Neural progenitor cell (in vitro differentiated cells): ENCODE measurements around the gene PRRX1. TPM values are rescaled to one million over a fixed set of nuclear protein-coding genes. Genes with fewer than 3 reads are reported as not detected.

Experiments
- DNase-seq: peaks from one replicate; pipeline ENCODE4 v3.0.0-alpha.2; 2016; ENCODE audit warnings: low spot score
- H2AFZ ChIP-seq: fragments of 200-600 bp; sonication (generic); replicated peaks from 2 replicates; pipeline ENCODE4 v1.6.1; 2016; ENCODE audit warnings: antibody characterized with exemption
- H3F3A ChIP-seq: fragments of 200-600 bp; sonication (generic); 2 replicates; pipeline ENCODE4 v1.6.1; 2016; ENCODE audit warnings: antibody characterized with exemption, low read depth
- H3K27ac ChIP-seq: fragments of 200-600 bp; sonication (generic); 2 replicates; pipeline ENCODE4 v1.5.1; 2016; ENCODE audit warnings: mild to moderate bottlenecking
- H3K27me3 ChIP-seq: fragments of 200-600 bp; sonication (generic); 2 replicates; pipeline ENCODE4 v1.6.1; 2016; ENCODE audit warnings: mild to moderate bottlenecking, moderate library complexity
- H3K36me3 ChIP-seq: fragments of 200-600 bp; sonication (generic); 2 replicates; pipeline ENCODE4 v1.5.1; 2016
- H3K4me1 ChIP-seq: fragments of 200-600 bp; sonication (generic); 2 replicates; pipeline ENCODE4 v1.6.1; 2016; ENCODE audit warnings: mixed run types
- H3K4me2 ChIP-seq: fragments of 200-600 bp; sonication (generic); 2 replicates; pipeline ENCODE4 v1.6.1; 2016
- H3K4me3 ChIP-seq: fragments of 200-600 bp; sonication (generic); 2 replicates; pipeline ENCODE4 v1.5.1; 2016
- H3K79me2 ChIP-seq: fragments of 200-600 bp; sonication (generic); 2 replicates; pipeline ENCODE4 v1.6.1; 2016; ENCODE audit warnings: low read depth
- H3K9ac ChIP-seq: fragments of 200-600 bp; sonication (generic); 2 replicates; pipeline ENCODE4 v1.6.1; 2016
- H3K9me3 ChIP-seq: fragments of 200-600 bp; sonication (generic); 2 replicates; pipeline ENCODE4 v1.5.1; 2016; ENCODE audit warnings: low read depth
- H4K20me1 ChIP-seq: fragments of 200-600 bp; sonication (generic); 2 replicates; pipeline ENCODE4 v1.6.1; 2016; ENCODE audit warnings: low read depth
- H3K27ac Mint-ChIP-seq: 3 replicates; pipeline ENCODE4 v1.8.0; 2021; ENCODE audit warnings: mixed read lengths
- H3K27me3 Mint-ChIP-seq: 2 replicates; pipeline ENCODE4 v1.8.0; 2022; ENCODE audit warnings: low read depth, mild to moderate bottlenecking, inconsistent platforms, moderate library complexity, mixed read lengths; ENCODE audit not compliant: insufficient read depth
- H3K36me3 Mint-ChIP-seq: 3 replicates; pipeline ENCODE4 v1.8.0; 2021; ENCODE audit warnings: mixed read lengths
- H3K4me1 Mint-ChIP-seq: 3 replicates; pipeline ENCODE4 v1.8.0; 2021; ENCODE audit warnings: mixed read lengths
- H3K4me3 Mint-ChIP-seq: 3 replicates; pipeline ENCODE4 v1.8.0; 2021; ENCODE audit warnings: mild to moderate bottlenecking, moderate library complexity, mixed read lengths
- H3K9me3 Mint-ChIP-seq: 3 replicates; pipeline ENCODE4 v1.8.0; 2020; ENCODE audit warnings: mixed read lengths
- EZH2 ChIP-seq: fragments of 200-600 bp; sonication (generic); IDR thresholded peaks from 2 replicates; pipeline ENCODE4 v1.6.1; 2017; ENCODE audit warnings: antibody characterized with exemption, mild to moderate bottlenecking, moderate library complexity
- EZH2phosphoT487 ChIP-seq: fragments of 200-600 bp; sonication (generic); IDR thresholded peaks from 2 replicates; pipeline ENCODE4 v1.6.1; 2017; ENCODE audit warnings: antibody characterized with exemption
- total RNA-seq: library from RNA; depleted of rRNA; stranded (reverse); fragments of >200 nt; gene quantifications from 2 replicates; pipeline ENCODE4 v1.2.3, GENCODE V29; 2015; ENCODE audit warnings: low replicate concordance
- TF ChIP-seq, protein P1 (sequence below): fragments of 200-600 bp; sonication (generic); IDR thresholded peaks from 2 replicates; pipeline ENCODE4 v1.5.1; 2017; ENCODE audit warnings: antibody characterized with exemption, mild to moderate bottlenecking

Gene PRRX1
- total RNA-seq, 1 donor from 2014 or later = 0.19 TPM

DNA sequence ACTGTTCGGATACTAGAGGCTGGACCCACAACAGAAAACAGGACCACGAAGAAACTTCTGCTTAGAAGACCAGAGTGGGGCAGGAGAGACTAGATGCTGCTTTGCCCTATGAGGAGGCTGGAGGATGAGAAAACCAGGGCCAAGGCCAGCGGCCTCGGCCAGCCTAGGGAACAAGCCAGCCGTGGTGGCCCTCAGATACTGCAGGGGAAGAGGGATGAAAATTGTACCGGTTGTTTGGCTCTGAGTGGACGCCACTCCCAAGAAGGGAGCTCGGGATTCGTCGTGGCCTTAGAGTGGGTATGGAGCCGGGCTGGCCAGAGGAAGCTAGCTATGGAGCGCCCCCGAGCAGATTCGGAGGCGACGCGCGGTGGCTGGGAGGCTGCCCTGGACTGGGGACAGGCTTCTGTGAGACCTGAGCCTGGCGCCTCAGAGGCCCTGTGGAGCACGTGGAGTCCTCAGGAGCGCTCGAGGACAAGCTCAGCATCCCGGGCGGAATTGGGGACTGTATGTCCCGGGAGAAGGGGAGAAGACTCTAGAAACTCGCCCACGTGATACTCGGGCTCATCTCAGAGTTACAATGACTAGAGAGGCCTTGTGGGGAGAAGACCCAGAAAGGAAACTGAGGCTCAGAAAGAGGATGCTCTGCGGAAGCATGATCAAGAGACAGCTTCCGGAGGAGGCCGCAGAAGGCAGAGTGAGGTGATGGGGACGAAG is 2.8 kb downstream of the PRRX1 start:
- H3K36me3 Mint-ChIP-seq = peaks cover 5% of the 10 kb centered on the region
- Histone ChIP-seq H3K4me2 (no peak overlapping the region), H3K36me3 (no peaks in the 10 kb centered on the region), H3K9ac (no peak overlapping the region), H3K27me3 (peaks cover 100% of the 10 kb centered on the region), H3K9me3 (no peaks in the 10 kb centered on the region), H3K4me3 (no peak overlapping the region), H2AFZ (no peak overlapping the region), H4K20me1 (peaks cover 79% of the 10 kb centered on the region), H3K27ac (no peak overlapping the region), H3K4me1 (peaks cover 42% of the 10 kb centered on the region), H3F3A (peaks cover 33% of the 10 kb centered on the region), H3K79me2 (no peaks in the 10 kb centered on the region)
- TF ChIP-seq EZH2phosphoT487 (no peak), EZH2 (no peak)
- TF ChIP-seq, protein P1, sequence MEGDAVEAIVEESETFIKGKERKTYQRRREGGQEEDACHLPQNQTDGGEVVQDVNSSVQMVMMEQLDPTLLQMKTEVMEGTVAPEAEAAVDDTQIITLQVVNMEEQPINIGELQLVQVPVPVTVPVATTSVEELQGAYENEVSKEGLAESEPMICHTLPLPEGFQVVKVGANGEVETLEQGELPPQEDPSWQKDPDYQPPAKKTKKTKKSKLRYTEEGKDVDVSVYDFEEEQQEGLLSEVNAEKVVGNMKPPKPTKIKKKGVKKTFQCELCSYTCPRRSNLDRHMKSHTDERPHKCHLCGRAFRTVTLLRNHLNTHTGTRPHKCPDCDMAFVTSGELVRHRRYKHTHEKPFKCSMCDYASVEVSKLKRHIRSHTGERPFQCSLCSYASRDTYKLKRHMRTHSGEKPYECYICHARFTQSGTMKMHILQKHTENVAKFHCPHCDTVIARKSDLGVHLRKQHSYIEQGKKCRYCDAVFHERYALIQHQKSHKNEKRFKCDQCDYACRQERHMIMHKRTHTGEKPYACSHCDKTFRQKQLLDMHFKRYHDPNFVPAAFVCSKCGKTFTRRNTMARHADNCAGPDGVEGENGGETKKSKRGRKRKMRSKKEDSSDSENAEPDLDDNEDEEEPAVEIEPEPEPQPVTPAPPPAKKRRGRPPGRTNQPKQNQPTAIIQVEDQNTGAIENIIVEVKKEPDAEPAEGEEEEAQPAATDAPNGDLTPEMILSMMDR = no peak
- peaks cover 3% of the 10 kb centered on the region for H3K9me3 Mint-ChIP-seq
- peaks cover 85% of the 10 kb centered on the region for H3K27me3 Mint-ChIP-seq
- peak; percentile 56 for DNase-seq
- H3K4me1 Mint-ChIP-seq = peaks cover 63% of the 10 kb centered on the region
- H3K4me3 Mint-ChIP-seq = peak overlapping the region; percentile 71
- no peak overlapping the region for H3K27ac Mint-ChIP-seq

DNA sequence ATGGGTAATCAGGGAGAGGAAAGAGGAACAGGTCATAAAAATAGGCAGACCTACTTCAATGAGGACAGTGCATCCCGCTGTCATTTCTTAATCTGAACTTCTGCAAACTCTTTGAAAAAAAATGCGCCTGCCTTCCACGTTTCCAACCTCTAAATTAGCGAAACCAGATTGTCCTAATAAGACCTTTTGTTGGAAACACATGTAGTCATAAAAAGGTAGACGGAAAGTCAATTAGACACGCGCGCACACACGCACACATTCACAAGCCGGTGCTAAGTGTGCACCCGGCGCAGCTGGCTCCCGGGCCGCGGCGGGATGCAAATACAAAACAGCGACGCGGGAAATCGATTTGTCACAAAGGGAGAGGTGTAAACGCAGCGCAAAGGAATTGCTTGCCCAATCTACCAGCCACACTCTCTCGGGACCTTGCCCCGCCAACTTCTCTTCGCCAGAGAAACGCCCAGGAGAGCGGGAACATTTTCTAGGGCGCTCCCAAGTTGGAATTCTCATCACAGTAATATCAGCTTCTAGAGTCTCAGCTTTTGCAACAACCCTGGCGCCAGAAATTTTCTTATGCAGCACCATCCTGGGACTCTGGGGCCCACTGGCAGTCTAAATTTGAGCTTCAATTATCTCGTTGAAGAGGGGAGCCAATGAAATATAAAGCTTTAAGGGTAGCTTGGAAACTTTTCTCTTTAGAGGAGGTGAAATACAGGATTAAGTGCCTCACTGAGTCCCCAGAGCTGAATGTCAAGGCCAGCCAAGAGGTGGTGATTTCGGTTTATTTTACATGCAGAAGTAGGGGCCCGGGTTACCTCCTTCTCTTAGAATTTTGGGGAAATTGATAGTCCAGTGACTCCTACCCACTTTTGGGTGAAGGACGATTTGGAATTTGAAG is 4.5 kb downstream of the PRRX1 start:
- H3K36me3 Mint-ChIP-seq = peaks cover 5% of the 10 kb centered on the region
- Histone ChIP-seq H3K9ac (no peak overlapping the region), H3K4me2 (peak overlapping the region; percentile 60), H3K27ac (no peak overlapping the region), H3K36me3 (no peaks in the 10 kb centered on the region), H3K27me3 (peaks cover 100% of the 10 kb centered on the region), H3K9me3 (no peaks in the 10 kb centered on the region), H3K4me3 (peak overlapping the region; percentile 5), H4K20me1 (peaks cover 62% of the 10 kb centered on the region), H3K79me2 (no peaks in the 10 kb centered on the region), H3K4me1 (peaks cover 24% of the 10 kb centered on the region), H3F3A (peaks cover 15% of the 10 kb centered on the region), H2AFZ (no peak overlapping the region)
- peaks cover 57% of the 10 kb centered on the region for H3K4me1 Mint-ChIP-seq
- H3K9me3 Mint-ChIP-seq = peaks cover 3% of the 10 kb centered on the region
- no peak overlapping the region for H3K27ac Mint-ChIP-seq
- H3K27me3 Mint-ChIP-seq = peaks cover 74% of the 10 kb centered on the region
- H3K4me3 Mint-ChIP-seq = peak overlapping the region; percentile 71
- TF ChIP-seq, protein P1 = no peak
- peak; percentile 89 for TF ChIP-seq EZH2
- TF ChIP-seq EZH2phosphoT487 = peak; percentile 73
- peak; percentile 77 for DNase-seq

DNA sequence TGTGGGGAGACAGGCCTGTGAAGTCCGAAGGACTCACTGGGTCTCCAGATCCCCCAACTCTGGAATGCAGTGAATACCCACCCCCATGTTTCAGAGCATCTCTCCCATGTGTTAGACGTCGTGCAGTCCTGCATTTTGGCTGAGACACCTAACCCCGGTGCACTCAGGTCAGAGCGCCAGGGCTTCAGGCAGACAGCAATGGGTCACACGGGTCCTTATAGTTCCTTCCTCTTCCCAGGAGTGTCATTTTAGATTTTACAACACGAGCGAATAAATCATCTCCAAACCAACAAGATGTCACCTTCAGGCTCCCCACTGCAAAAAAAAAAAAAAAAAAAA is 5.1 kb downstream of the PRRX1 start:
- TF ChIP-seq, protein P1 = no peak
- no peak for TF ChIP-seq EZH2
- TF ChIP-seq EZH2phosphoT487 = no peak
- H3F3A ChIP-seq = peaks cover 13% of the 10 kb centered on the region
- H3K36me3 Mint-ChIP-seq = peaks cover 5% of the 10 kb centered on the region
- H4K20me1 ChIP-seq = peaks cover 56% of the 10 kb centered on the region
- peak overlapping the region; percentile 60 for H3K4me2 ChIP-seq
- no peak overlapping the region for H2AFZ ChIP-seq
- no peak overlapping the region for H3K4me3 ChIP-seq
- peak overlapping the region; percentile 71 for H3K4me3 Mint-ChIP-seq
- H3K27me3 ChIP-seq = peaks cover 100% of the 10 kb centered on the region
- H3K4me1 ChIP-seq = peaks cover 20% of the 10 kb centered on the region
- H3K9ac ChIP-seq = no peak overlapping the region
- peaks cover 70% of the 10 kb centered on the region for H3K27me3 Mint-ChIP-seq
- no peak overlapping the region for H3K27ac ChIP-seq
- H3K27ac Mint-ChIP-seq = peak overlapping the region; percentile 31
- peak; percentile 19 for DNase-seq
- H3K4me1 Mint-ChIP-seq = peaks cover 54% of the 10 kb centered on the region
- no peaks in the 10 kb centered on the region for H3K79me2 ChIP-seq
- H3K36me3 ChIP-seq = no peaks in the 10 kb centered on the region
- no peaks in the 10 kb centered on the region for H3K9me3 ChIP-seq
- peaks cover 3% of the 10 kb centered on the region for H3K9me3 Mint-ChIP-seq
